GM18508 (cell line): ENCODE data around the gene TMEM242.

Experiments
- ATAC-seq: cut with Tn5 transposase; IDR thresholded peaks from one replicate; pipeline ENCODE4 v1.9.1; 2021; ENCODE audit warnings: moderate number of reproducible peaks; ENCODE audit not compliant: insufficient read depth, unreplicated experiment

The TMEM242 gene

DNA sequence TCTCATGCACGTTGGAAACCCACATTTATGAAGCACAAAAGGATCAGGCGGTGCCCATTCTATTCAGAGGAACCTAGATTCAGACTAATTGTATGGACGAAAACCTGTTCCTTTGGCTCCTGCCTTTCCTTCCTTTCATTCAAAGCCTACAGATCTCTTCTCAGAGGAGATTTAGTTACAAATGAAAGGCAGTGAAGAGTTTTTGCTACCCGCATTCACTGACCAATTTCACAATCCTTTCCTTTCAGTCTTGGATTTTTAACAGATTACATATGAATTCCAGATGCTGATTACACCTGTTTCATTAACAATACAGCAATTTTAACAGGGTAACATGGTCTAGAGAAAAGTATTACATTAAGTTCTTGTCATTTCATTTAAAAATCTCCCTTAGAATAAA is 32.0 kb downstream of the TMEM242 start:
- no peak for ATAC-seq

DNA sequence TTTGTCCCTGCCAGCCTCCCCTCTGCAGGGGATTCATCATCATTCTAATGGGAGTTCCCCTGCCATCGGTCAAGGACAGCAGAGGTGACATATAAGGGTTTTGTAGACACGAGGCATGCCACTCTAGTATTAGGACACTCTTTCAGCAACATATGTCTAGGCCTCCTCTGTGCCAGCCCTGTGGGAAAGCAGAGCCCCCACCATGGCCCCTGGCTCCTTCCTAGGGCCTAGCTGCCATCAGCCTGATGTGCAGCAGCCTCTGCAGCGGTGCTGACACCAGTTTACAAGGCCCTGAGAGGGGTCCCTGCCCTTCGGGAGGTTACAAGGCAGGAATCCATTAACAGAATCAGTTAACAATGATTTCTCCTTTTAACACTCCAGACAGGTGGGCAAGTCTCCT is 32.5 kb downstream of the TMEM242 start:
- ATAC-seq, result no peak

DNA sequence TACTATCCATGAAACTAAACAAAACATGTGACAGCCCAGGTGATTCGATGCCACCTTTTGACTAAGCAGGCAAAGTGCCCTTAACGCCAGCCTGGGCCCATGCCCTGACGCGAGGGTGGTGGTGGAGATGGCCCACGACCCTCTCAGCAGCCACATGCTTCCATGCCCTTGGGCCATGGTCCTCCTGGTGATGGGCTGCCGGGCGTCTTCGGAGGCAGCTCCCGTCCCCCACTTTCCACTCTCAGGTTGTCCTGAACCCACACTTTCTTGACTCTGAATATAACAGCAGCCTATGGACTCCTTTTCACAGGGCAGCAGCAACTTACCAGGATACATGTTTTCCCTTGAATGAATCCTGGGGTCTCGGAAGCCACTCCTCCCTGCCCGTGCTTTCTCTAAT is 33.6 kb downstream of the TMEM242 start:
- ATAC-seq, result no peak

DNA sequence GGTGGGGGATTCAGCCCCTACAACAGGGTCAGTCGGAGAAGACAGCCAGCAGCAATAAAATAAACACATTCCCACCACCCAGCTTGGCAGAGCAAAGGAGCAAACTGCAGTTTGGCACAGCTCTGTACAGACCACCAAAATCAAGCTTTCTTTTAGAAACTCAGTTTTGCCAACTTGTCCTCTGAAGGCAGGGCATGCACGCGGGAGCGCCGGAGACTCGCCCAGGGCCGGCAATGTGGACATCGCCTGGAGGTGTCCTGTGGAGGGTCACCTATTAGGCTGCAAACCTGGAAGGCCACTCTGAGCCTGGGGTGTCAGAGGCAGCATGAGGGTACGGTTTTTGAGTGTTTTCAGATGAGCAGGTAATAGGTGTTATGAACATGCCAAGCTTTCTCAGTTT is 34.7 kb downstream of the TMEM242 start:
- no peak for ATAC-seq

DNA sequence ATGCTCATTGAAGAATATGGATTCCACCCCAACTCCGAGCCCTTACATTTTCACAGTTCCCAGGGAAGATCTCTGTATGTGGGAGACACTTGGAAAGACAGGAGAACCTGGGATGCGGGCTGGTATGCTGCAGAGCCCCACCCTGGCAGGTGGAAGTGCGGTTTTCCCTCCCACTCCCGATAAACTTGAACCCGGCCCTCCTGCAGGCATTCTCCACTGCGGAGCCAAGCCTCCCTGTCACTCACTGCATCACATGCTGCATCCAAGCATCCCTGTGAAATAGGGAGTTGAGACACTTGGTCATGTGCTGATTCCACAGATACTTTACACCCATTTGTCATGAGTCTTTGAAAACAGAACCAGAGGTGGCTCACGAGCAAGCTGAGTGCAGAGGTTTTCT is 35.4 kb downstream of the TMEM242 start:
- no peak for ATAC-seq

DNA sequence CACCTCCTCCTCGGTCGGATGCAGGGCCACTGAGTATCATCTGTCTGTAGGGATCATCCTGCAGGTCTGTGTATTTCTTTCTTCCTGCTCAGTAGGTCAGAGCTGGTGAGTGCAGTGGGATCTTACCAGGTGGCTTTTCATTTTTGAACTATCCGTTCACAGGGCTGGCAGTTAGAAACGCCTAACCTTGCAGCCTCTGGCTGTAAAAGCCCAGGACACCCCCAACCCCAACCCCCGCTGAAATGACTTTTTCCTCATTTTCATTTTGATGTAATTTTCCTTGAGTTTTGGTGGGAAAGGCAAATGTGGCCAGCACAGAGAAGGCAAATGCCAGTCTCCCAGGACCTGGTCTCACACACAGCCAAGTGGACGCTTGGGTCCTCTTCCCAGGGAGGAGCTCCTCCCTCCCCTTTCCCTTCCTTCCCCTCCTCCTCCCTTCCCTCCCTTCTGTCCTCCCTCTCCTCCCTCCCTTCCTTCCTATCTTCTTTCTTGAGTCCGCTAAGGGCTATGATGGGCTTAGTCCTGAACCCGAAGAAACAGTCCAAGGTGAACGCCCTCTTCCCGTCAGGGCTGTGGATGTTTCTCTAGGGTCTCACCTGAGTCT is 36.0 kb downstream of the TMEM242 start:
- ATAC-seq, result no peak

DNA sequence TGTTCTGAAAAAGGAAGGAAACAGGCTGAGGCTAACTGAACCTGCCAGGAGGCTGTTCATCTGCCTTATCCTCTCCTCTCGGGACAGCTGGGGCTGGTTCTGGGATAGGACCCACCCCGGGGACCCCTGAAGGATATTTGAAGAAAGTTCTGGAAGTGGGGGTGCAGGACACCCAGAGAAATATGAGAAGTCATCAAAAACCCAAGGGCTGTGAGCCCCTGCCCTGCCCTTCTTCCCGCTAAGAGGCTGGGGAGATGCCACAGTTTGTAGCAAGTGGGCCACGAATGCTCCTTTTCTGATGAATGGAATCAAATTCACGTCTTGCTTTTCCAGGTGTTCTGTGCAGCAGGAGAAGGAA is 37.9 kb downstream of the TMEM242 start:
- no peak for ATAC-seq

DNA sequence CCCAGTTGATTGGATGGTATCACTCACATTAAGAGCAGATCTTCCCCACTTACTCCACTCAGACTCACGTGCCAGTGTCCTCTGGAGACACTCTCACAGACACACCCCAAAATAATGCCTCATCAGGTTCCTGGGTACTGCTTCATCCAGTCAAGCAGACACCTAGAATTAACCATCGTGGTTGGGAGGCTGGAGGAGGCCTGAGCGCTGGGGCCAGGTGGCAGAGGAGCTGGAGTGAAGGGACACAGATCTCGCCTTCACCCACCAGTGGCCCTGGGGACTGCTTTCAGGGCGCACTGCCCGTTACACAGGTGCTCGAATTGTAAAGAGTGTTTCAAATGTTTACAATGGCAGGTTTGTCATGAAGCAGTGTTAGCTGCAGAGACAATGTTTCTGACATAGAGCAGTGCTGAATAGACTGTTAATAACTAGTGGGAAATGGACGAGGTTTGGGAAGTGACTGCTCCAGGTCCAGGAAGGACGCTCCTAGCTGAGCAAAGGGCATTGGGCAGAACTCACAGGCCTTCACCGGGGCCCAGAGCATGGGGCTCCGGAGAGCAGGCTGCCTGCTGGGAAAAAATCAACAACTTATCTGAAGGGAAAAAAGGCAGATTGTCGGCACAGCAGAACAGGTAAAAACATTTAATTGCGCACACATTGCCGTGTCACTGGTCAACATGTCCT is 38.4 kb downstream of the TMEM242 start:
- ATAC-seq, result no peak

DNA sequence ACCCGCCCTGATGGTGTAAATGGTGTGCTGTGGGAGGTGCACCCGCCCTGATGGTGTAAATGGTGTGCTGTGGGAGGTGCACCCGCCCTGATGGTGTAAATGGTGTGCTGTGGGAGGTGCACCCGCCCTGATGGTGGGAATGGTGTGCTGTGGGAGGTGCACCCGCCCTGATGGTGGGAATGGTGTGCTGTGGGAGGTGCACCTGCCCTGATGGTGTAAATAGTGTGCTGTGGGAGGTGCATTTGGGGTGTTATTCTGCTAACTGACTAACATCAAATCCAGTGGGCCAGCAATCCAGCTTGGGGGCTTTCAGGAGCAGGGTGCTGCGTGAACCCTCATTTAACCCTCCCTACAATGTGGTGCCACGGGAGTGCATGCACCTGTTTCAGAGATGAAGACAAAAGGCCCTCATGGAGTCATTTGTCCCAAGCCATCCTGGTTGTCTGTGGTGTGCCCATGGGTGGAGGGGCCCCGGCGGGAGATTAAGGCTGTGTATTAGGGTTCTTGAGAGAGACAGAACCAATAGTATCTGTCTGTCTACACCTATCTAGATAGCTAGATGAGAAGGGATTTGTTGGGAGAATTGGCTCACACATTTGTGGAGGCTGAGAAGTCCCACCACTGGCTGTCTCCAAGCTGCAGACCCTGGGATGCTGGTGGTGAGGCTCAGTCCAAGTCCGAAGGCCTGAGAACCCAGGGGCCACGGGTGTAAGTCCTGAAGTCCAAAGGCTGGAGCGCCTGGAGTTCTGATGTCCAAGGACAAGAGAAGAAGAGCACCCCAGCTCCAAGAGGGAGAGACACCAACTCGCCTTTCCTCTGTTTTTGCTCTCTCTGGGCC is 39.2 kb downstream of the TMEM242 start:
- ATAC-seq, result no peak

DNA sequence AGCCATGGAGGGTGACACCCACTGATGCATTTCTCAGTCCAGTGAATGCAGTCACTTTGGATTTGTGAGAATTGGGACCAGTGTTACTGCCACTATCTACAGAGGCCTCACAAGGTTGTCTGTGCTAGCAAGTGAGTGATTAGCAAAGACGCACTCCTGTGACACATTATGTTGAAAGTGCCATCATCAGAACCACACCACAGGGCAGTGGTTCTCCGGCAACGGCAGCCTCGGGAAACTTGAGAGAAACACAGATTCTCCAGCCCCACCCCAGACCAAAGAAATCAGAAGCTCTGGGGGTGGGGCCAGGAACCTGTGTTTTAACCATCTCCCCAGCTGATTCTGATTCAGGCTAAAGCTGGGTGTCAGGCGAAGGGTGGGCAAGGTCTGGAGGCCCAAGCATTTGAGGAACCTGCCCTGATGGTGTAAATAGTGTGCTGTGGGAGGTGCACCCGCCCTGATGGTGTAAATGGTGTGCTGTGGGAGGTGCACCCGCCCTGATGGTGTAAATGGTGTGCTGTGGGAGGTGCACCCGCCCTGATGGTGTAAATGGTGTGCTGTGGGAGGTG is 39.9 kb downstream of the TMEM242 start:
- no peak for ATAC-seq

DNA sequence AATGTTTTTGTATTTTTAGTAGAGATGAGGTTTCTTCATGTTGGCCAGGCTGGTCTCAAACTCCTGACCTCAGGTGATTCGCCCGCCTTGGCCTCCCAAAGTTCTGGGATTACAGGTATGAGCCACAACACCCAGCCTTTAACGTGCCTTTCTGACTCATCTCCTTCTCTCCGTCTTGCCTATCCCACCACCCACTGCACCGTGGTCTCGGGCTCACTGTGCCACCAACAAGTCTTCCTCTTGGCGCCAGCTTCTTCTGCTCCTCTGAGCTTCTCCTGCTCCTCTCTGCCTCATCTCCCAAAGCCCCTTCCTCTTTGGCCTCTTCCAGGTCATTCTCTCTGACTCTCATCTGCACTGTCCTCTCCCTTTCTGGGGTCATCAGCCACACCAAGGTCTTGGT is 41.0 kb downstream of the TMEM242 start:
- ATAC-seq, result no peak

DNA sequence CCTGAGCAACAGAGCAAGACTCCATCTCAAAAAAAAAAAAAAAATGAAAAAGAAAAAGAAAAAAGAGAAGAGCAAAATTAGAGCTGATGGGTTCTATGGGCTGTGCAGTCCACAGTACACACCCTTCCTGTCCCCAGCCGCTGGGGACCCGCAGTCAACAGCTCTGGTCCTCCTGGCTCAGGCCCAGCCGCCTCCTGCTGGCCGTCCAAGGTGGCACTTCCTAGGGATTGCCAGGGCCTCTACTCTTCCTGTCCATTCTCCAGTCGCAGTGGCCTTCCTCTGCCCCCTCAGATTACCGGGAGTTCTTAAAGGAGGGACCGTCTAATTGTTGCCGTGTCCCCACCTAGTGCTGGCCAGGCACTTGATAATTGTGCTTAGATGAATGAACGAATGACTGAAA is 41.7 kb downstream of the TMEM242 start:
- ATAC-seq, result no peak

DNA sequence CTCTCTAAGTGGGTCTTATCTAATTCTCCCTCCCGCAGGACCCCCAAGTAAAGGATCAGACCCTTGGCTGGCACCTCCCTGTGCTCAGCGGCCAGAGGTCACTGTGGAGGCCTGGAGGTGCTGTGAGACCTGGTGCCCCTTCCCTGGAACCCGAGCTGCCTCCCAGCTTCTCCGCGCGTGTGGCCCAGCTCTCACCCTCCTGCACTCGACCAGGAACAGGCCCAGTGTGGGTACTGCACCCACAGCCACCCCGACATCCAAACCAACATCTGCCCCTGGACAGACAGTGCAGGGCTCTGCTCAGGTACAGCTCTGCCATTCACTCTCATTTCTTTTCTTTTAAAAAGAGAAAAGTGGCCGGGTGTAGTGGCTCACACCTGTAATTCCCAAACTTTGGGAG is 42.4 kb downstream of the TMEM242 start:
- no peak for ATAC-seq

DNA sequence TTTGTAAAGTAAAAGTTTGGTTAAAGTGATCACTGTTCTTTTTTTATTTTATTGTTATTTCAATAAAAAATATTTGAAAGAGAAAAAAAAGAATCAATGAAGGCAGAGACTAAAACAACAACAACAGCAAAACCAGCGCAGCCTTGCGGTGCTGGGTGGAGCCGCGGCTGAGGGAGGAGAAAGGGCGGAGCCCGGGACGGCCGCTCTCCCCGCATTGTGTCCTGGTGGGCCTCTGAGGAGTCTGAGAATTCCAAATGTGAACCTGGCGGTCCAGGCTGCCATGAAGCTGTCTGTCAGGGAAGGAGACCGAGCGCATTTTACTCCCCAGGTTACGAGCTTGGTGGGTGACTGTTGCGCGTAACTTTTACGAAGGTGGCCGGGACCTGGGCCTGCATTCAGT is 43.2 kb downstream of the TMEM242 start:
- no peak for ATAC-seq

DNA sequence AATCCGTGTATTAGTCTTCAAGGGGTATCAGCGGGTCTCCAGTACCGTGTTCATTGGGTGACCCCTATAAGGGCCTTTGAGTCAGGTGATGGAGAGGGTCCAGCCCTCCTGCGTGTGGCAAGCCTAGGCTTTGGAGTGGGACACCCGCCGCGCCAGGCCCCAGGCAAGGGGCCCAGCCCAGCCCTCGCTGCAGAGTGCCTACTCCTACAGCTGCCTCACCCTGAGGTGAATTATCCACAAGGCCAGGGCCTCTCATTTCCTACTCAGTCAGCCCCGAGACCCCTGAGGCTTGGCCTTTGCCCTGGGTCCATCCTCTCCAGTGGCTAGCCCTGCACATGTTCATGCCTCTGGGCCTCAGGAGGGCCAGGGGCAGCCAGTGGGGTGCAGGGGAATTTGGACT is 45.1 kb downstream of the TMEM242 start:
- ATAC-seq, result no peak

DNA sequence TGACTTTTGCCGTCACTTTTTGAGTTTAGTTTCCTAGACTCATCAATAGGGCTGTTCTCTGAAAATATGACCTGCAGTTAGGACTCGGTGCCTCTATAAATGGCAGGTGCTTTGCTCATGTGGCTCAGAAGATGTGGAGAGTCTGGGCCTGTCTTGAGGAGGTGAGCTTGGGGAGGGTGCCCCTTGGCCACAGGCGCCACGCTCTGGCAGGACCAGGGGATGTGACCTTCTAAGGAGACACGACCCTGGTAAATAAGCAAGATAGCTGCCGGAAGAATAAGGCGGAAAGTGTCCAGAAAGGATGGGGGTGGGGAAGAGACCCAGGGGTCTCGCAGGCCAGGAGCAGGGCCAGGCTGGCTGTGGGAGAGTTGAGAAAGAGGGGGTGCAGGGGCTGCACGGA is 46.6 kb downstream of the TMEM242 start:
- no peak for ATAC-seq

DNA sequence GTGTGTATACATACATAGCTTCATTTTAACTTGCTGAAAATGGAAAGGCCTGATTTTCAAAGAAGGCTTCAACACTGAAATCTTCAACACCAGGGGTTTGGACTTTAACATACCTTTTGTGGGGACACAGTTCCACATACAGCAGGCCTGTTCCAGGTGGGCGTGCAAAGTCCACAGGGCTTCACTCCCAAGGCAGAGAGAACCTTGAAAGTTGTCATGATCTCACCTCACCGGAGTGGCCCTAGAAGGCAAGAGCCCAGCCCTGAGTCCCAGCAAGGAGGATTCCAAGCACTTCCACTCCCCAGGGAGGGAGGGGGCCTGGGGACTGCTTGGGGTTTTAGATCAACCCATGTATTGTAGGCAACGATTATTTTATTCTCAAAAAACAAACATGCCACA is 47.2 kb downstream of the TMEM242 start:
- no peak for ATAC-seq

DNA sequence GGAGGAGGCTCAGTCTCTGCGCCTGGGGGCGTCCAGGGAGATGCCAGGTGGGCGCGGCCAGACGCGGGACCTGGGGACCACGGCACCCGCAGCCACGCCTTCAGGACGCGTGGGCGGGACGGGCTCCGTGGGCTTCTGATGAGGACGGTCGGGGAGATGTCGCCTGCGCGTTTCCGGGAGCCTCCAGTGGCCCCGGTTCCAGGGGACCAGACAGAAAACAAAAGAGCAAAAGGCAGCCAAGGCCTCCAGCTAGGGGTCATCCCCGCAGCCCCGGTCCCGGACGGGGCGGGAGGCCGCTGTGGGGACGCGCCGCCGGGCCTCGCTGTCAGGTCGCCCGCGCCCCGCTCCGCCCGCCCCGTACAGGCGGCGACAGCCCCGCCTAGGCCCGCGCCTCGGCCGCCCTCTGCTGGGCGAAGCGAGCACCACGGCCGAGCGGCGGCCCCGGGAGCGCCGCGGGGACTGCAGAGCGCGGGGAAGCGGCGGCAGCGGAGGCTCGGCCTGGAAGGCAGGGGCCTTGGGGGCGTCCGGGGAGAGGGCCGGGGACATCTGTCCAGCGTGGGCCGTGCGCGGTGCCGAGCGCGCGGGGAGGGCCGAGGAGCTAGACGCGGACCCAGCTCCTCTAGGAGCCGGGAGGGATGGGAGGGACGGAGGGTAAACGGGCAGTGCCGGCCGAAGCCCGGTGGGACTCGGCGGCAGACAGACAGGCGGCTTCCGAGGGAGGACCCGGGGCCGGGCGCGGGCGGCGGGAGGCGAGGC is 48.7 kb downstream of the TMEM242 start:
- ATAC-seq, result peak; percentile 61

DNA sequence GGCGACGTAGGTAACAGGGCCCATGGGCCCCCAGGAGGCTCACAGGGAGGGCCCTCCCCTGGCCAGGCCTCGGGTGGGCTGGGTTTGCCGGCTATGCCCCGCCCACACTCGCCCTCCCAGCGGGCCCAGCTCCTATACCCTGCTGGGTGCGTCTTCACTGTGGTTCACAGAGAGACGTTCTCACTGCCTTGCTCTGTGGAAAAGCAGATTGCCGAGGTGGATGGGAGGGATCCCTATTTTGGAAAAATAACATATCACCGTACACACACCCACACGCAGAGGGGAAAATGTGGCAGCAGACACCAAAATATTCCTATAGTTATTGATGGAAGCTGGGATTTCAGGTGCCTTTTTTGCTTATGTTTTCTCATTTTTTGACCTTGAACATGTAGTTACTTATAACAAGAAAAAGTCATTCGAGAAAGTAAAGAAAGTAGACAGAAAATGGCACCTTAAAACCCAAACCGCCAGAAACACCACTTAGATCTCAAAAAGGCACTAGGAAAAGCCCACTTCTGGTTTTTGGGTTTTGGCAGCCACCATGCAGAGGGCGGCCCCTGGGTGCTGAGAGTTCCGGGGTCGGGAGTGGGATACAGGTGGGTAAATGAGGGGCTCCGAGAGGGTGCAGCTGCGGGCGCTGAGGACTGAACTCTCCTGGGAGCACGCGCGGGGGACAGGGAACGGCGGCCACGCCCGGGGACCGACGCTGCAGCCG is 49.4 kb downstream of the TMEM242 start:
- ATAC-seq, result peak; percentile 31
